Endothelial cell of umbilical vein (primary cell): ENCODE data around the gene TNFAIP8L1. TPM values are rescaled to one million over a fixed set of nuclear protein-coding genes. Genes with fewer than 3 reads are reported as not detected.

ENCODE experiments used
- BruUV-seq: library from RNA; stranded (reverse); fragments of 400-500 nt; replicated peaks from 2 replicates; lab custom pipeline; 2021; lab: Mats Ljungman, UMichigan
- CTCF ChIA-PET: fragments of 300-600, 350-600 bp; sonication (Branson Sonifier 250); formaldehyde crosslinking; loops from one replicate; lab custom pipeline; 2021; ENCODE audit warnings: antibody characterized with exemption, inconsistent platforms; lab: Charles Lee
- POLR2A ChIA-PET: fragments of 300-600, 350-600 bp; sonication (Branson Sonifier 250); formaldehyde crosslinking; loops from one replicate; lab custom pipeline; 2021; ENCODE audit warnings: antibody characterized with exemption, inconsistent platforms; lab: Charles Lee
- DNase-seq: peaks from one replicate; pipeline ENCODE4 v3.0.0-alpha.2; 2011; ENCODE audit warnings: low read depth, low spot score
- FAIRE-seq: peaks from 2 replicates; lab custom pipeline; 2011; peaks lifted over from hg19 to GRCh38; lab: Jason Lieb, UNC
- H2AFZ ChIP-seq: 2 replicates; pipeline ENCODE4 v1.6.0; 2012; ENCODE audit warnings: low read depth, low read length, control low read depth, inconsistent platforms
- H3K27ac ChIP-seq: 2 replicates; pipeline ENCODE4 v1.5.1; 2011; ENCODE audit warnings: low read depth, mild to moderate bottlenecking, control low read depth, low read length, moderate library complexity; ENCODE audit not compliant: insufficient read depth
- H3K27me3 ChIP-seq, 2 experiments: 2 replicates each; pipeline versions ENCODE4 v1.6.0 to v1.6.1; 2011; ENCODE audit warnings: low read length in 2 of 2, mixed read lengths in 1 of 2; ENCODE audit not compliant: control insufficient read depth in 2 of 2, insufficient read depth in 2 of 2
- H3K36me3 ChIP-seq, 2 experiments: 2 replicates in 1 of 2; 3 replicates in 1 of 2; pipeline ENCODE4 v1.5.1; 2011; ENCODE audit warnings: low read length in 2 of 2, mild to moderate bottlenecking in 1 of 2, moderate library complexity in 1 of 2; ENCODE audit not compliant: control insufficient read depth in 2 of 2, insufficient read depth in 2 of 2; ENCODE audit errors: extremely low read depth in 1 of 2
- H3K4me1 ChIP-seq: 3 replicates; pipeline ENCODE4 v1.5.1; 2011; ENCODE audit warnings: mild to moderate bottlenecking, low read length; ENCODE audit not compliant: control insufficient read depth, insufficient read depth; ENCODE audit errors: extremely low read depth
- H3K4me2 ChIP-seq: 2 replicates; pipeline ENCODE4 v1.6.1; 2011; ENCODE audit warnings: low read length, control low read depth, mixed read lengths; ENCODE audit not compliant: insufficient read depth
- H3K4me3 ChIP-seq, 3 experiments: fragments of 200-600 bp in 1 of 3; sonication (generic), shearing (Covaris generic) in 1 of 3; replicated peaks in 1 of 3; 2 replicates each; pipeline ENCODE4 v1.5.1; 2011 to 2016; ENCODE audit warnings: control low read depth in 3 of 3, low read length in 3 of 3, mild to moderate bottlenecking in 2 of 3, inconsistent platforms in 1 of 3, low read depth in 1 of 3, moderate library complexity in 1 of 3; ENCODE audit not compliant: insufficient read depth in 1 of 3
- H3K79me2 ChIP-seq: 2 replicates; pipeline ENCODE4 v1.6.0; 2012; ENCODE audit warnings: low read length, inconsistent platforms; ENCODE audit not compliant: control insufficient read depth, insufficient read depth
- H3K9ac ChIP-seq: replicated peaks from 2 replicates; pipeline ENCODE3; 2011; ENCODE audit warnings: low read length, control low read depth; ENCODE audit not compliant: insufficient read depth; ENCODE audit errors: extremely low read depth
- H3K9me1 ChIP-seq: replicated peaks from 3 replicates; pipeline ENCODE4 v1.6.0; 2011; ENCODE audit warnings: mild to moderate bottlenecking, low read length; ENCODE audit not compliant: control insufficient read depth, insufficient read depth; ENCODE audit errors: extremely low read depth
- H3K9me3 ChIP-seq: replicated peaks from 2 replicates; pipeline ENCODE4 v1.5.1; 2012; ENCODE audit warnings: low read length, inconsistent platforms; ENCODE audit not compliant: control insufficient read depth, insufficient read depth
- H4K20me1 ChIP-seq: replicated peaks from 2 replicates; pipeline ENCODE3; 2011; ENCODE audit warnings: mild to moderate bottlenecking, low read length; ENCODE audit not compliant: control insufficient read depth, insufficient read depth; ENCODE audit errors: extremely low read depth
- FOS ChIP-seq: IDR thresholded peaks from 2 replicates; pipeline ENCODE4 v1.6.1; 2011; ENCODE audit warnings: mild to moderate bottlenecking, low read length, moderate library complexity, borderline replicate concordance; ENCODE audit not compliant: insufficient read depth
- MYC ChIP-seq: IDR thresholded peaks from one replicate; pipeline ENCODE4 v1.6.1; 2011; ENCODE audit warnings: mild to moderate bottlenecking, low read depth, low read length
- POLR2AphosphoS5 ChIP-seq: IDR thresholded peaks from 2 replicates; pipeline ENCODE4 v1.6.1; 2012; ENCODE audit warnings: low read depth, mild to moderate bottlenecking, control low read depth, low read length, moderate library complexity; ENCODE audit not compliant: insufficient read depth
- dilution Hi-C: fragments of 300-500 bp; cut with MboI; formaldehyde crosslinking; loops from one replicate; pipeline ENCODE4 v1.15.0; 2019; ENCODE audit warnings: low sequenced_read_pairs; ENCODE audit not compliant: extremely low pct_ligation_motif_present
- intact Hi-C: fragments of 100-400 bp; cut with micrococcal nuclease; formaldehyde crosslinking; loops from one replicate; pipeline ENCODE4 v1.10.0; 2022
- polyA plus RNA-seq, 4 experiments: library from polyadenylated mRNA; depleted of rRNA in 3 of 4; stranded (reverse) in 3 of 4; unstranded in 1 of 4; fragments of >200 nt; gene quantifications; 2 replicates each; pipeline versions ENCODE4 v1.2.1 to v1.2.3, GENCODE V29; 2011 to 2012; ENCODE audit warnings: missing spikeins in 1 of 4
- total RNA-seq: library from RNA; stranded (reverse); gene quantifications from 2 replicates; pipeline ENCODE4 v1.2.3, GENCODE V29; 2021
- TF ChIP-seq, protein P1 (sequence below), 2 donors: IDR thresholded peaks; 1 replicate in 1 of 2; 2 replicates in 1 of 2; pipeline ENCODE4 v1.5.1; 2011; ENCODE audit warnings: low read length in 2 of 2, mild to moderate bottlenecking in 2 of 2, moderate library complexity in 2 of 2, control low read depth in 1 of 2, inconsistent platforms in 1 of 2, low read depth in 1 of 2; ENCODE audit not compliant: insufficient read depth in 1 of 2; ENCODE audit errors: extremely low read depth in 1 of 2

Gene TNFAIP8L1
- total and polyA plus RNA-seq, 2 donors (not counting 3 experiments of a cell fraction or from before 2014, with no cell fraction given) = 40.0 to 56.1 TPM

GRCh38 chr19:4633140-4633967, 6.0 kb upstream of the TNFAIP8L1 start:
- H3K27ac ChIP-seq = peak overlapping the region; percentile 73
- BruUV-seq = no TSS peak
- no peaks in the 10 kb centered on the region for H4K20me1 ChIP-seq
- H3K36me3 ChIP-seq = no peaks in the 10 kb centered on the region
- no peak for TF ChIP-seq FOS
- TF ChIP-seq POLR2AphosphoS5 = peak; percentile 31
- TF ChIP-seq MYC = no peak
- TF ChIP-seq, protein P1, sequence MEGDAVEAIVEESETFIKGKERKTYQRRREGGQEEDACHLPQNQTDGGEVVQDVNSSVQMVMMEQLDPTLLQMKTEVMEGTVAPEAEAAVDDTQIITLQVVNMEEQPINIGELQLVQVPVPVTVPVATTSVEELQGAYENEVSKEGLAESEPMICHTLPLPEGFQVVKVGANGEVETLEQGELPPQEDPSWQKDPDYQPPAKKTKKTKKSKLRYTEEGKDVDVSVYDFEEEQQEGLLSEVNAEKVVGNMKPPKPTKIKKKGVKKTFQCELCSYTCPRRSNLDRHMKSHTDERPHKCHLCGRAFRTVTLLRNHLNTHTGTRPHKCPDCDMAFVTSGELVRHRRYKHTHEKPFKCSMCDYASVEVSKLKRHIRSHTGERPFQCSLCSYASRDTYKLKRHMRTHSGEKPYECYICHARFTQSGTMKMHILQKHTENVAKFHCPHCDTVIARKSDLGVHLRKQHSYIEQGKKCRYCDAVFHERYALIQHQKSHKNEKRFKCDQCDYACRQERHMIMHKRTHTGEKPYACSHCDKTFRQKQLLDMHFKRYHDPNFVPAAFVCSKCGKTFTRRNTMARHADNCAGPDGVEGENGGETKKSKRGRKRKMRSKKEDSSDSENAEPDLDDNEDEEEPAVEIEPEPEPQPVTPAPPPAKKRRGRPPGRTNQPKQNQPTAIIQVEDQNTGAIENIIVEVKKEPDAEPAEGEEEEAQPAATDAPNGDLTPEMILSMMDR (IDR thresholded peaks at IDR 0.05; ENCODE audit: extremely low read depth in 1 of 2, insufficient read depth in 1 of 2, low read depth in 1 of 2, low read length in 2 of 2) = peak; percentile 88 to 95
- CTCF ChIA-PET = interaction anchor here (0.7 to 3.8 kb wide), 26 partner anchors 8 to 387 kb away, joined by 3 to 75 read pairs (median 6); partner anchors contain the start of genes PLIN5, SEMA6B and YJU2
- FAIRE-seq (peak; percentile 73), DNase-seq (peak; percentile 79)
- dilution Hi-C loops = no loop called here
- peak overlapping the region; percentile 23 for H2AFZ ChIP-seq
- POLR2A ChIA-PET = no interaction called here
- H3K9ac ChIP-seq = no peak overlapping the region
- H3K9me1 ChIP-seq = no peaks in the 10 kb centered on the region
- H3K27me3 ChIP-seq = no peaks in the 10 kb centered on the region
- no peaks in the 10 kb centered on the region for H3K79me2 ChIP-seq
- H3K4me3 ChIP-seq = no peak overlapping the region
- intact Hi-C loops = loop anchor here (1.0 kb wide), 1 partner anchor 74 kb away; the partner anchor contains the start of gene SEMA6B
- H3K4me2 ChIP-seq = no peak overlapping the region
- peaks cover 29% of the 10 kb centered on the region for H3K4me1 ChIP-seq
- H3K9me3 ChIP-seq = no peaks in the 10 kb centered on the region
